Subcutaneous abdominal adipose tissue (tissue), 5 donors: ENCODE data around the gene RAB3C.

Experiments
- H3K27ac ChIP-seq: one replicate; pipeline ENCODE4 v1.7.0; 2013; ENCODE audit warnings: low read depth, mild to moderate bottlenecking, inconsistent platforms, low read length, moderate library complexity
- H3K27me3 ChIP-seq, 5 donors: one replicate each; pipeline ENCODE4 v1.7.0; 2013; ENCODE audit warnings: low read length in 5 of 5, inconsistent platforms in 1 of 5; ENCODE audit not compliant: control insufficient read depth in 5 of 5, insufficient read depth in 4 of 5
- H3K36me3 ChIP-seq, 5 donors: one replicate each; pipeline ENCODE4 v1.7.0; 2013; ENCODE audit warnings: low read length in 5 of 5; ENCODE audit not compliant: control insufficient read depth in 5 of 5, insufficient read depth in 5 of 5
- H3K4me1 ChIP-seq, 5 donors: one replicate each; pipeline ENCODE4 v1.7.0; 2013; ENCODE audit warnings: low read length in 5 of 5, mild to moderate bottlenecking in 3 of 5, moderate library complexity in 1 of 5; ENCODE audit not compliant: control insufficient read depth in 5 of 5, insufficient read depth in 5 of 5
- H3K4me3 ChIP-seq, 5 donors: one replicate each; pipeline ENCODE4 v1.7.0; 2013; ENCODE audit warnings: low read length in 5 of 5, low read depth in 1 of 5
- H3K9ac ChIP-seq, 5 donors: one replicate each; pipeline ENCODE4 v1.7.0; 2013; ENCODE audit warnings: low read length in 5 of 5, mild to moderate bottlenecking in 4 of 5, moderate library complexity in 3 of 5
- H3K9me3 ChIP-seq, 5 donors: one replicate each; pipeline ENCODE4 v1.7.0; 2013; ENCODE audit warnings: low read length in 5 of 5; ENCODE audit not compliant: control insufficient read depth in 5 of 5
- donor health status: healthy.
- donor health status: healthy.
- donor health status: healthy.
- donor health status: healthy.
- donor health status: healthy.

The RAB3C gene

GRCh38 chr5:58797021-58797420 lies 214.1 kb downstream of the RAB3C start:
- H3K36me3 ChIP-seq, result no peaks in the 10 kb centered on the region
- H3K4me1 ChIP-seq, result no peaks in the 10 kb centered on the region
- H3K9ac ChIP-seq, result no peak overlapping the region
- H3K9me3 ChIP-seq, result no peaks in the 10 kb centered on the region
- H3K27ac ChIP-seq, result no peak overlapping the region
- no peaks in the 10 kb centered on the region for H3K27me3 ChIP-seq
- H3K4me3 ChIP-seq, result no peak overlapping the region

DNA sequence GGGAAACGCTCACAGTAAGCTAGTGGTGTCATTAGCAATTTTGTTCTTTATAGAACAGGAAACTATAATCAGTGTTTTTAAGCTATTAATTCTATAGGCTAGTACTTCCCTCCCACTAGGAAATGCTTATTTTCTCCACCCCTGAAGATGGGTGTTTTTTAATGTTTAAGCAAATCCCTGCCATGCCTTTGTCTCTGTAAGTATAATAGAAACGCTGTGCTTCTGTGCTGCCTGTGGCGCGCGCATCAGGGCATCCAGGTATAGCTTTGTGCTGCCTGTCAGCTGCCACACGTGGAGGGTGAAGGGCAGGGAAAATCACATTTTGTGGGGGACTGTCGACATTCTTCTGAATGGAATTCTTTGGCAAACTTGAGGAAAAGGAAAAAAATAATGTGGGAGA lies 217.5 kb downstream of the RAB3C start:
- Histone ChIP-seq H3K27me3 (no peaks in the 10 kb centered on the region), H3K36me3 (no peaks in the 10 kb centered on the region), H3K4me1 (no peaks in the 10 kb centered on the region), H3K9me3 (no peaks in the 10 kb centered on the region), H3K27ac (no peak overlapping the region), H3K4me3 (no peak overlapping the region), H3K9ac (no peak overlapping the region)

GRCh38 chr5:58800861-58801540 lies 218.1 kb downstream of the RAB3C start:
- H3K27ac ChIP-seq, result no peak overlapping the region
- no peaks in the 10 kb centered on the region for H3K4me1 ChIP-seq
- no peaks in the 10 kb centered on the region for H3K9me3 ChIP-seq
- H3K9ac ChIP-seq, result no peak overlapping the region
- no peaks in the 10 kb centered on the region for H3K27me3 ChIP-seq
- no peak overlapping the region for H3K4me3 ChIP-seq
- no peaks in the 10 kb centered on the region for H3K36me3 ChIP-seq

GRCh38 chr5:58803056-58803455 lies 220.2 kb downstream of the RAB3C start:
- Histone ChIP-seq H3K27me3 (no peaks in the 10 kb centered on the region), H3K9me3 (no peaks in the 10 kb centered on the region), H3K4me1 (no peaks in the 10 kb centered on the region)

DNA sequence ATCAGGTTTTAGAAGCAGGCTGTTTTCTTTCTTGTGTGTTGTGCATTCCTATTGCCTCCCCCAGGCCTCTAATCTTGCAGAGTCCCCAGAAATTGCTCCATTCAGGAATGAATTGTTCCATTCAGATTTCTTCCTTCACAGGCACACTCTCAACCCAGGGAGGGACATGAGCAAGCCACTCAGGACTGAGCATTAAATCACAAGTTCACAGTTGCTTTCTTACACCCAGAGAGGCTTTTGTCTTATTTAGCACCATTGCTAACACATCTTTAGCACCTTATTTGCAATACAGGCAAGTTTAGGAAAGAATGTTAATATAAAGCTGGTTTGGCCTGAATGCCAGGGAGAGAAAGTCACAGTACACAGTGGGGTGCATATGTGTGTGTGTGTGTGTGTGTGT lies 221.4 kb downstream of the RAB3C start:
- Histone ChIP-seq H3K36me3 (no peaks in the 10 kb centered on the region), H3K27me3 (no peaks in the 10 kb centered on the region), H3K4me3 (no peak overlapping the region), H3K27ac (no peak overlapping the region), H3K9me3 (no peaks in the 10 kb centered on the region), H3K4me1 (no peaks in the 10 kb centered on the region), H3K9ac (no peak overlapping the region)

More at GRCh38 chr5:58803056-58803455, 220.2 kb downstream of the RAB3C start:
- Histone ChIP-seq H3K36me3 (no peaks in the 10 kb centered on the region), H3K4me3 (no peak overlapping the region), H3K9ac (no peak overlapping the region), H3K27ac (no peak overlapping the region)

DNA sequence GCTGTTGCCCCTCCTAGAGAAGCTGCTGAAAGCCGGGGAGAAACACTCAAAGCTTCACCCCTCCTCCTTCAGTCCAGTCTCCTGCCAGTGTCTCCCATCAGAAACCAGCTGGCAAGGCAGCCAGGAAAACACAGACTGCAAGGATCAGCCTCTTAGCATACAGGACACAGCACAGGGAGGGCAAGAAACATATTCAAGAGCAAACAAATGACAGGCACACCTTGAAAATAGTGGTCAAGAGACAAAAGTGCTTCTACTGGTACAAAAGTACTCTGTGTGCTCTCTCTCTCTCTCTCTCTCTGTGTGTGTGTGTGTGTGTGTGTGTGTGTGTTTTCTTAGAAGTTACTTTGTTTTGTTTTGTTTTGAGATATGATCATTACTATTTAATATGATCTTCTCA lies 227.2 kb downstream of the RAB3C start:
- Histone ChIP-seq H3K36me3 (no peaks in the 10 kb centered on the region), H3K4me1 (no peaks in the 10 kb centered on the region), H3K9ac (no peak overlapping the region), H3K9me3 (no peaks in the 10 kb centered on the region), H3K27me3 (no peaks in the 10 kb centered on the region), H3K4me3 (no peak overlapping the region), H3K27ac (no peak overlapping the region)

GRCh38 chr5:58813855-58814254 lies 231.0 kb downstream of the RAB3C start:
- H3K4me3 ChIP-seq, result no peak overlapping the region
- H3K27me3 ChIP-seq, result no peaks in the 10 kb centered on the region
- no peaks in the 10 kb centered on the region for H3K9me3 ChIP-seq
- H3K27ac ChIP-seq, result no peak overlapping the region
- H3K36me3 ChIP-seq, result no peaks in the 10 kb centered on the region
- no peaks in the 10 kb centered on the region for H3K4me1 ChIP-seq
- H3K9ac ChIP-seq, result no peak overlapping the region

- Histone ChIP-seq H3K27me3 (no peaks in the 10 kb centered on the region), H3K36me3 (no peaks in the 10 kb centered on the region), H3K9me3 (no peaks in the 10 kb centered on the region), H3K27ac (no peak overlapping the region), H3K4me3 (no peak overlapping the region), H3K9ac (no peak overlapping the region), H3K4me1 (no peaks in the 10 kb centered on the region)
Observed at GRCh38 chr5:58816181-58816731, 233.4 kb downstream of the RAB3C start.

DNA sequence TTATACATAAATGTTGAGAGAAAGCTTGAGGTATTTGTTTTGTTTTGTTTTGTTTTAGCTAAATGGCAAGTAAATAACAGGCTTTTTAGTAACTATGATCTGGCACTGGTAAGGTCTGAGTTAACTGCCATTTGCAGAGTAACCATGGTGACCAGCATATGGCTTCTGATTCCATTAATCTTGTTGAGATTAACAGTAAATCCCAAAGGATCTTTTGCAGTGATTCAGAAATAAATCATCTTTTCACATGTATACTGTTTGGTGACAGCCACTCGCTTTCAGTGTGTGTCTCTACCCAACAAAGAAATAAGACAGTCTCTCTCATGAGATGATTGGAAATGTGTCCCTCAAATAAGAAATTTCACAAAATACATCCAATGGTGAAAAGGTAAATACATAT lies 235.6 kb downstream of the RAB3C start:
- no peaks in the 10 kb centered on the region for H3K4me1 ChIP-seq
- H3K27ac ChIP-seq, result no peak overlapping the region
- H3K36me3 ChIP-seq, result no peaks in the 10 kb centered on the region
- no peaks in the 10 kb centered on the region for H3K27me3 ChIP-seq
- H3K9me3 ChIP-seq, result no peaks in the 10 kb centered on the region
- no peak overlapping the region for H3K4me3 ChIP-seq
- no peak overlapping the region for H3K9ac ChIP-seq

DNA sequence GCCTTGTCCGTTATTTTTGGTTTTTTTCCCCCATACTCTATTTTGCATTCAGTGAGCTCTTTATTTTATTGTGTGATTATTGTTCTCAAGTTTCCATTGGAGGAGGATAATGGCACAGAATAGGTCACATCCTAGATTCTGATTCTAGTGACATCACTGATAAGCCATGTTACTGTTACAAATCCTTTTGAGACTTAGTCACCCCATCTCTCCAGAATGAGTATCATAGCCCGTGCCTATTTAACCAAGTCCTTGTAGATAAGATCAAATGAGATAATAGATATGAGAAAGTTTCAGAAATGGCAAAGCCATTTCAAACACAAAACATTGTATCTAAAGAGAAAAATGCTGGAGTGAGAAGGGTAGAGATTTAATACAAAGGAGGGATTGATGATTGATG lies 242.6 kb downstream of the RAB3C start:
- H3K36me3 ChIP-seq, result no peaks in the 10 kb centered on the region
- H3K4me1 ChIP-seq, result no peaks in the 10 kb centered on the region
- no peak overlapping the region for H3K9ac ChIP-seq
- no peaks in the 10 kb centered on the region for H3K27me3 ChIP-seq
- no peak overlapping the region for H3K4me3 ChIP-seq
- no peaks in the 10 kb centered on the region for H3K9me3 ChIP-seq
- H3K27ac ChIP-seq, result no peak overlapping the region
